ENCODE measurements around the gene MRPS9.

MRPS9 gene

GRCh38 chr2:105104208-105104731, 66.4 kb downstream of the MRPS9 start:
- no peak overlapping the region for H3K4me3 ChIP-seq (ENCODE audit: low read depth, low read length)
- DNase-seq (ENCODE audit: low read depth), result no peak
- TF ChIP-seq, protein P1, sequence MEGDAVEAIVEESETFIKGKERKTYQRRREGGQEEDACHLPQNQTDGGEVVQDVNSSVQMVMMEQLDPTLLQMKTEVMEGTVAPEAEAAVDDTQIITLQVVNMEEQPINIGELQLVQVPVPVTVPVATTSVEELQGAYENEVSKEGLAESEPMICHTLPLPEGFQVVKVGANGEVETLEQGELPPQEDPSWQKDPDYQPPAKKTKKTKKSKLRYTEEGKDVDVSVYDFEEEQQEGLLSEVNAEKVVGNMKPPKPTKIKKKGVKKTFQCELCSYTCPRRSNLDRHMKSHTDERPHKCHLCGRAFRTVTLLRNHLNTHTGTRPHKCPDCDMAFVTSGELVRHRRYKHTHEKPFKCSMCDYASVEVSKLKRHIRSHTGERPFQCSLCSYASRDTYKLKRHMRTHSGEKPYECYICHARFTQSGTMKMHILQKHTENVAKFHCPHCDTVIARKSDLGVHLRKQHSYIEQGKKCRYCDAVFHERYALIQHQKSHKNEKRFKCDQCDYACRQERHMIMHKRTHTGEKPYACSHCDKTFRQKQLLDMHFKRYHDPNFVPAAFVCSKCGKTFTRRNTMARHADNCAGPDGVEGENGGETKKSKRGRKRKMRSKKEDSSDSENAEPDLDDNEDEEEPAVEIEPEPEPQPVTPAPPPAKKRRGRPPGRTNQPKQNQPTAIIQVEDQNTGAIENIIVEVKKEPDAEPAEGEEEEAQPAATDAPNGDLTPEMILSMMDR (conservative IDR thresholded peaks at IDR 0.05; ENCODE audit: low read depth, low read length), result no peak

DNA sequence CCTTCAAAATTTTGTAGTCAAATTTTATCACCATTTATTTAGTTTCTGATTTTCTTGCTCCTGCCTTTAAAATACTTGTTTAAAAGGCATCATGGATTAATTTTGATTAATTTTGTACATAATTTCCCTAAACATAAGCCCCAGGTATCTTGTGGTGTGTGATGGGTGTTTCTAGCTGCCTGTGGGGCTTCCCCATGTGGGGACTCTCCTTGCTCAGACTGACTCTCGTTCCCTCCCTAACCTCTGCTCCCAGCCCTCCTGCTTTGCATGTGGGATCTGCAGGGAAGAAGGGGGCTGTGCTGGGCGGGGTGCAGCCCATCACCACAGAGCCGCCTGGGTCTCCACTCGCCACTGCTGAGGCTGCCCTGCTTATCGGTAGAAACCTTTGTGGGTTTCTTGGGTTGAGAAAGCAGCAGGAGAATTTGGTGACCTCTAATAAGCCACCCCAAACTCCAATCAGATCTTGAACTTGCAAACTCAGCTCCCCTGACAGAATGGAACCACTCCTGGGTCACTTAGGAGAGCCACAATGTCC, 72.5 kb downstream of the MRPS9 start:
- TF ChIP-seq, protein P1 (conservative IDR thresholded peaks at IDR 0.05; ENCODE audit: low read depth, low read length), result no peak
- no peak for DNase-seq (ENCODE audit: low read depth)

DNA sequence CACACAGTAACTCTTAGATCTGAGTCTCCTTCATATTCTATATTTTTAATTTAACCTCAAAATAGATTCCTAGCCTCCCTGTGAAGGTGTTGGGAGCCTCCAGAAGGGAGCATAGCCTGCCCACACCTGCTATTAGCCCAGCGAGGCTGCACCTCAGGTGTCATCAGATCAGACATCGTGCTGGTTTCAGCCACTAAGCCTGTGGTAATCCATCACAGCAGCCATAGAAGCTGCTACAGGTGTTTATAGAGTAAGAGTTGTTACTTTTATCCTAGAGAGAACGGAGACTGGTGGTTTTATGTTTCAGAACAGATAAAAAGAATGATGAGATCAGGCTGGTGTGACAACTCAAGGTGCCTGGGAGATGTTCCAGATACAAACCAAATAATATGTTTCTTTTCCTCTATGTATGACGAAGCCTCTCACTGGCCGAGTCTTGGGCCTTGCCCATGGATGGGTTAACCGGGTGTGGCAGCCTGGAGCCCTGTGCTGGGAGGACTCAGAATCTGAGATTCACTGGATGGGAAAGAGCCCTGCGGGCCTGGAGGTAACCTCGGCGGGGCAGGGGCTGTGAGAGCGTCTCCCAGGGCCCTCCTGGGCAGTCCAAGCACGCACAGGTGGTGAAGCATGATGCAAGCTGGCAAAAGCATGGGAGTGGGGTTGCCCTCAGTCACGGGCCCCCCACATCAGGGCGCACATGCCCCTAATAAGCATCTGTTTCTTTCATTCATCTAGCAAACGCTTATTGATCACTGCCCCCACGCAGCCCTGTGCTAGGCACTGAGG, 73.7 kb downstream of the MRPS9 start:
- H3K4me3 ChIP-seq (ENCODE audit: low read depth, low read length), result no peak overlapping the region
- DNase-seq (ENCODE audit: low read depth), result no peak
- TF ChIP-seq, protein P1 (conservative IDR thresholded peaks at IDR 0.05; ENCODE audit: low read depth, low read length), result no peak

More for the DNA sequence above, 72.5 kb downstream of the MRPS9 start:
- no peak overlapping the region for H3K4me3 ChIP-seq (ENCODE audit: low read depth, low read length)

DNA sequence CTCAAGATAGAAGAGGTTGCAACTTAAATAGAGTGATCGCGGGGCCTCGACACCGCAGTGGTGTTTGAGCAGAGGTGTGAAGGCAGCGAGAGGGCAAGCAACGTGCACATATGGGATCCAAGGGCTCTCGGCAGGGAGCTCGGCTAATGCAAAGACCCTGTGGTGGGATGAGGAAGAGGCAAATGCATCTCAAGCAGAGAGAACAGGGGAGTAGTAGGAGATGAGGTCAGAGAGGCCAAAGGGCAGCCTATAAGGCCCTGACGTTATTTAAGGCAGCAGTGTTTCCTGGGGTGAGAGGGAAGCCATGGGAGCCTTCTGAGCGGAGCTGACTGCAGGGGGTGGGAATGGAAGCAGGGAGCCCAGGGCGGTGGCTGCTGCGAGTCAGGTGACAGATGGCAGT, 74.5 kb downstream of the MRPS9 start:
- no peak overlapping the region for H3K4me3 ChIP-seq (ENCODE audit: low read depth, low read length)
- DNase-seq (ENCODE audit: low read depth), result no peak
- TF ChIP-seq, protein P1 (conservative IDR thresholded peaks at IDR 0.05; ENCODE audit: low read depth, low read length), result no peak

DNA sequence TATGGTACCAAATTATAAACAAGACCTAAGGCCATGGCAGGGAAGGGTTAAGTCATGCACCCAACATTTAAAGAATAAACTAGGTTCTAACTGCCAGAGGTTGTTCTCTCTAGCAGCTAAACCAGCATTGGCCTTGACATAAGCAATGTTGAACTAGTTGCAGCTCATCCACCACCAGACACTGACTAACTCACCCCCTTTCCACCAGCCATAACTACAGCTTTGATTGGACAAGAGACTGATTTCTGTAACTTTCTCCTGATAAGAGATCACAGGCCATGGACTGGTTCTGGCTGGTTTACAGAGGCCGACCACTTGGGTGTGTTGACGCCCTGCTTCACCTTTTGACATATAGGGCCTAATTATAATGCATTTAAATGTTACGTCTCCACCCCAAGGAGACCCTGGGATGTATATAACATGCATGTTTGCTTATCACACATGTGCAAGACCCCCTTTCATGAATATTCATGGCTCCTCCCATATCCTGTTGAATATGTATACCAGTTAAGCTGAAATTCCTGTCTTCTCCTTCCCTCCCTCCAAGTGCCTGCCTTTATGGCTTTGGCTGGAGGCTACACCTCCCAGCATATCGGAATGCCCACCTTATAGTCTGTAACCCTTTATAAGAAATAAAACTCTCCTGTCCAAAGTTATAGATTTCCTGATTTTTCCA, 75.9 kb downstream of the MRPS9 start:
- no peak for DNase-seq (ENCODE audit: low read depth)
- no peak overlapping the region for H3K4me3 ChIP-seq (ENCODE audit: low read depth, low read length)
- TF ChIP-seq, protein P1 (conservative IDR thresholded peaks at IDR 0.05; ENCODE audit: low read depth, low read length), result no peak

- DNase-seq (ENCODE audit: low read depth), result peak; percentile 85
- TF ChIP-seq, protein P1 (conservative IDR thresholded peaks at IDR 0.05; ENCODE audit: low read depth, low read length), result peak; percentile 79
- H3K4me3 ChIP-seq (ENCODE audit: low read depth, low read length), result no peak overlapping the region
Observed at GRCh38 chr2:105114551-105114950, 76.7 kb downstream of the MRPS9 start.
